Fibroblast of pulmonary artery (primary cell): ENCODE results near the gene DDX10.
"Not testable (repeated sequence)": the region's sequence is repeated elsewhere in the genome, so short reads cannot be mapped to it uniquely, and the experiment has no call there.

Source experiments
- DNase-seq: peaks from one replicate; pipeline ENCODE4 v3.0.0-alpha.2; 2010; ENCODE audit warnings: low read depth
- H3K4me3 ChIP-seq: replicated peaks from 2 replicates; pipeline ENCODE4 v1.5.1; 2011; ENCODE audit warnings: low read depth, mild to moderate bottlenecking, control low read depth, low read length, moderate library complexity
- TF ChIP-seq, protein P1 (sequence below): IDR thresholded peaks from 2 replicates; pipeline ENCODE4 v1.5.1; 2011; ENCODE audit warnings: mild to moderate bottlenecking, control low read depth, low read length, inconsistent platforms; ENCODE audit errors: missing control alignments

DDX10 gene

DNA sequence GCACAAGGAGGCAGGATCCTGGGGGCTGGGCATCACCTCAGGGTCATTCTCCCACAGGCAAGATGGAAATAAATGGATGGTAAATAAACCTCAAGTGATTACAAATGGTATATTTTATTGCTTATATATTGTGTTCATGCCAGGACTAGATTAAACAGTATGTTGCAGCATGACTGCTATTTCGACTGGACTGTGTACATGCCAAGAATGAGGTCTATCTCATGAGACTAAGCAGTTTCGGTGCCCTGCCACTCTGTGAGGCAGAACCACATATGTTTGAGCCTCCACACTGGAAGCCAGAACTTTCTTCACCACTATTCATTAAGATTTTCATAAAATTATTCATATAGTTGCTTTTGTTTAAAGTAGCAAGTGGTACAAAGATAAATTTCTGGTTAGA lies 140.2 kb downstream of the DDX10 start:
- DNase-seq = no peak
- H3K4me3 ChIP-seq = no peak overlapping the region
- TF ChIP-seq, protein P1, sequence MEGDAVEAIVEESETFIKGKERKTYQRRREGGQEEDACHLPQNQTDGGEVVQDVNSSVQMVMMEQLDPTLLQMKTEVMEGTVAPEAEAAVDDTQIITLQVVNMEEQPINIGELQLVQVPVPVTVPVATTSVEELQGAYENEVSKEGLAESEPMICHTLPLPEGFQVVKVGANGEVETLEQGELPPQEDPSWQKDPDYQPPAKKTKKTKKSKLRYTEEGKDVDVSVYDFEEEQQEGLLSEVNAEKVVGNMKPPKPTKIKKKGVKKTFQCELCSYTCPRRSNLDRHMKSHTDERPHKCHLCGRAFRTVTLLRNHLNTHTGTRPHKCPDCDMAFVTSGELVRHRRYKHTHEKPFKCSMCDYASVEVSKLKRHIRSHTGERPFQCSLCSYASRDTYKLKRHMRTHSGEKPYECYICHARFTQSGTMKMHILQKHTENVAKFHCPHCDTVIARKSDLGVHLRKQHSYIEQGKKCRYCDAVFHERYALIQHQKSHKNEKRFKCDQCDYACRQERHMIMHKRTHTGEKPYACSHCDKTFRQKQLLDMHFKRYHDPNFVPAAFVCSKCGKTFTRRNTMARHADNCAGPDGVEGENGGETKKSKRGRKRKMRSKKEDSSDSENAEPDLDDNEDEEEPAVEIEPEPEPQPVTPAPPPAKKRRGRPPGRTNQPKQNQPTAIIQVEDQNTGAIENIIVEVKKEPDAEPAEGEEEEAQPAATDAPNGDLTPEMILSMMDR = no peak

DNA sequence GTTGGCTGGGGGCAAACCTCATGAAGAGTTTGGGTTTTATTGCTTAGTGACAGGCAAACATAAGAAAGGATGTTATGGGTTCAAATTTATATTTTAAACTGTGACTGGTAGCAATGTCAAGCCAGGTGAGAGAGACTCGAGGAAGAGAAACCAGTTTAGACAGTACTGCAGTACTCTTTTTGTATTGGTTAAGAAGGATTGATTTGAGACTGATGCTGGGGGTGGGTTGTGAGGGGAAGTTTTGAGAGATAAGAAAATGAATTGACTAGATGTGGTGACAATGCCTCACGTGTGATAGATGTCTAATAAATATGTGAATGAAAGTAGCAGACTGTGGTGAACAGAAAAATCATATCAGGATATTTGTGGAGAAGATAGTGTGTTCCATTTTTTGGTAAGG lies 142.4 kb downstream of the DDX10 start:
- TF ChIP-seq, protein P1 = no peak
- H3K4me3 ChIP-seq = no peak overlapping the region
- DNase-seq = no peak

DNA sequence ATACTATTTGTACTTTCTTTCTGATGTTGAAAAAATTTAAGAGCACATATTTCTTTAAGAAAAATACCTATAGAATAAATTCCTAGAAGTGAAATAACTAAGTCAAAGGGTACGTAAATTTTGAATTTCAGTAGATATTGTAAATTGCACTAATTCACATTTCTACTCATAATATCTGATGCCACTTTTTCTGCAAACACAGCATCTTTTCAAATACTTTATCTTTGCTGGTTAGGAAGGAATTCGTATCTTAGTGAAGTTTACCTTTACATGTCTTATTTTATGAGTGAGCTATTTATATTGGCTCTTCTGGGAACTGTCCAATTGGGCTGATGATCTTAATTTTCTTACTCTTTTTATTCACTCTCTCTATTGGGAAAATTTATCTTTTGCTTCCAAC lies 148.2 kb downstream of the DDX10 start:
- no peak for DNase-seq
- no peak overlapping the region for H3K4me3 ChIP-seq
- TF ChIP-seq, protein P1 = no peak

DNA sequence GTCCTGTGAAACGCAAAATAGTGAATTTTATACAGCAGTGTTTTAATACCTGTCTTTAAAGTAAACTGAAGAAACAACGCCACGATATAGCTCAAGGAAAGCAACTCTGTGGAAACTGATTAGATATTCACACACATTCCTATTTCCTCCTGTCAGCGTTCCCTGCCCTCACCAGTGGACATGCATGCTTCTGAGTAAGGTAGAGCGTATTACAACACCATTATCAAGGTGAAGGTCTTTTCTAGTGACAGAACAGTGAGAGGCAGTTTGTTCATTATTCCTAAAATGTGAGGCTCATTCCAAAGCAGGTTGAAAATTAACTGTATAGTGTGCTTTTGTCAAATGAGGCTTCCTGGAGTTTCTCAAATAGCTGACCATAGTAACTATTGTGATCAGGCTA lies 153.1 kb downstream of the DDX10 start:
- H3K4me3 ChIP-seq = no peak overlapping the region
- DNase-seq = no peak
- TF ChIP-seq, protein P1 = no peak

DNA sequence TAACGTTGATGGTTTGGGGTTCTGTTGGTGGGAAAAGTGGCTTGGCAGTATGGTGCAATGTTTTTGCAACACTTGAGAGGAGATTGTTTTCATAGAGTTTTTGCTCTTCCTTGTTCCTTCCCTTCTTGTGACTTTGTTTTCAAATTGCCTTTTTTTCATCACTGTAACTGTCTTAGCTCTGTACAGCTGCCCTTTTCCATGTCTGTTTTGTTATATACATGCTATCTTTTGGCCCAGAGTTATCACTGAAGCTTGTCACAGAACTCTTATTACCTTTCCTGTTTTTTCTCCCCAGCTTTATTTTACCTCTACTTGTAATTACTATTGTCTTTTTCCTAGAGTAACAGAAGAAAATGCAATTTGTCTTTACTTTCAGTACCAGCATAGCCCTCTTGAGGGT lies 154.1 kb downstream of the DDX10 start:
- no peak overlapping the region for H3K4me3 ChIP-seq
- TF ChIP-seq, protein P1 = no peak
- DNase-seq = no peak

DNA sequence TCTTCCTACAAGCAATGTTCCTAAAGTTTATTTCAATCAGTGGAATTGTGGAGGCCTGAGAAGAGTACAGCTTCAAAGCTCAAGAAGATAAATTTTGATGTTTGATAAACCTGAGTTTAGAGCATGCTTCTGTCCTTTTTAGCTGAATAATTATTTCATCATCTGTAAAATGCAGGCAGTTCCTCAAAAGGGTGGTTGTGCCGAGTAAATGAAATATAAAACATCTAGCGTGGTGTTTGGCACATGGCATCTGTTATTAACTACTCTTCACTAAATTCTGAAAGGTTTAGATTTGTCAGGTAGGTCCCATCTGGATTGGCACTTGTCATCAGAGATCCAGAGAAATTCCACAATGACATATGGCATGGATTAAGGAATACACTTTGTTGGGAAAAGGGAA lies 155.1 kb downstream of the DDX10 start:
- DNase-seq = no peak
- H3K4me3 ChIP-seq = no peak overlapping the region
- TF ChIP-seq, protein P1 = no peak

DNA sequence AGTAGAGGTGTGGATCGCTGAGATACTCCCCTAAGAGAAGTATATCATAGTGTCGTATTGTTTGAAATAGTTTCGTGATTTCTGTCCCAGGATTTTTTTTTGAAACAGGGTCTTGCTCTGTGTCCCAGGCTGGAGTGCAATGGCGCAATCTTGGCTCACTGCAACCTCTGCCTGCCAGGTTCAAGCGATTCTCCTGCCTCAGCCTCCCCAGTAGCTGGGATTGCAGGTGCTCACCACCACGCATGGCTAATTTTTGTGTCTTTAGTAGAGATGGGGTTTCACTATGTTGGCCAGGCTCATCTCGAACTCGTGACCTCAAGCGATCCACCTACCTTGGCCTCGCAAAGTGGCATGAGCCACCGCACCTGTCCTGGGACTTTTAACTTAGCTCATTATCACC lies 159.1 kb downstream of the DDX10 start:
- not testable (repeated sequence) for DNase-seq, H3K4me3 ChIP-seq

DNA sequence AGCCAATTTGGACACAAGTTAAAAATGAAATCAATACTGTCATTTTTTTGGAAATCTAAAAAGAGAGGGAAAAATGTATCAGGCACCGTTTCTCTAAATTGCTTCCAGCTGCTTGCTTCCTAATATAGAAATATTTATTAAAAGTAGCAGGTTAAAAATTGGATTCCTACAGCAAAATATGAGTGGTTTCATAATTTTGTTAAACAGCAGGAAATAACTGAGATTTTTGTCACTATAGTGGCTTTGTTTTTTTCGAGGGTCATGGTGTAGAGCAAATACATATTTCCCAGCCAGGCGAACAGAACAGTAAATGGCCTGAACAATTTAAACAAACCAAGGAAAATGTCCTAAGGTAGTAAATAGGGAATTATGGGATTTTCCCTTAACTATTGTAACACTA lies 159.7 kb downstream of the DDX10 start:
- TF ChIP-seq, protein P1 = no peak
- peak; percentile 36 for DNase-seq
- no peak overlapping the region for H3K4me3 ChIP-seq
